HepG2 (cell line): ENCODE results near the gene PTAFR. TPM values are rescaled to one million over a fixed set of nuclear protein-coding genes. Genes with fewer than 3 reads are reported as not detected.

ENCODE experiments used
- ATAC-seq: fragments of 200-7000 bp; cut with Tn5 transposase; 3 replicates; pipeline ENCODE4 v1.9.1; 2020; ENCODE audit warnings: mild to moderate bottlenecking, moderate library complexity
- BruUV-seq: library from RNA; stranded (reverse); fragments of 400-500 nt; replicated peaks from 2 replicates; lab custom pipeline; 2021; lab: Mats Ljungman, UMichigan
- CTCF ChIA-PET: fragments of 300-600 bp; formaldehyde crosslinking; extraction: SDS; loops from one replicate; lab custom pipeline; 2021; ENCODE audit warnings: low total read pairs, inconsistent platforms, low intra/inter-chr PET ratio; lab: Yijun Ruan, JAX
- POLR2A ChIA-PET: fragments of 350-600 bp; sonication (Branson Sonifier 250); formaldehyde crosslinking; loops from one replicate; lab custom pipeline; 2020; ENCODE audit warnings: antibody characterized with exemption, inconsistent platforms; lab: Yijun Ruan, JAX
- DNase-seq: peaks from one replicate; pipeline ENCODE4 v3.0.0-alpha.2; 2015; ENCODE audit warnings: low spot score
- FAIRE-seq: peaks from 3 replicates; lab custom pipeline; 2011; peaks lifted over from hg19 to GRCh38; lab: Jason Lieb, UNC
- H2AFZ ChIP-seq: one replicate; pipeline ENCODE4 v1.6.1; 2011; ENCODE audit warnings: low read length, inconsistent platforms
- H3K27ac ChIP-seq: fragments of 300-600 bp; 3 replicates; pipeline ENCODE4 v1.8.0; 2011; ENCODE audit warnings: mixed run types, mild to moderate bottlenecking, mixed read lengths, low read length, inconsistent platforms; ENCODE audit not compliant: insufficient read depth; ENCODE audit errors: extremely low read length
- H3K27me3 ChIP-seq, 2 experiments: fragments of 200-600 bp in 1 of 2; 2 replicates in 1 of 2; 3 replicates in 1 of 2; pipeline versions ENCODE4 v1.6.0 to v1.8.0; 2011; ENCODE audit warnings: low read length in 2 of 2, mild to moderate bottlenecking in 2 of 2, moderate library complexity in 2 of 2, inconsistent platforms in 1 of 2; ENCODE audit not compliant: insufficient read depth in 2 of 2, control insufficient read depth in 1 of 2
- H3K36me3 ChIP-seq, 2 experiments: fragments of 200-600 bp in 1 of 2; replicated peaks in 1 of 2; 2 replicates in 1 of 2; 3 replicates in 1 of 2; pipeline versions ENCODE4 v1.5.1 to v1.8.0; 2011; ENCODE audit warnings: low read length in 2 of 2, inconsistent platforms in 1 of 2; ENCODE audit not compliant: insufficient read depth in 2 of 2, control insufficient read depth in 1 of 2
- H3K4me1 ChIP-seq: 2 replicates; pipeline ENCODE4 v1.5.1; 2012; ENCODE audit warnings: low read length, inconsistent platforms; ENCODE audit not compliant: insufficient read depth
- H3K4me2 ChIP-seq: 2 replicates; pipeline ENCODE4 v1.6.0; 2011; ENCODE audit warnings: low read depth, low read length, inconsistent platforms
- H3K4me3 ChIP-seq, 3 experiments: fragments of 200-600 bp in 1 of 3; sonication (generic), shearing (Covaris generic) in 1 of 3; replicated peaks in 1 of 3; 2 replicates each; pipeline ENCODE4 v1.5.1; 2011 to 2016; ENCODE audit warnings: low read length in 3 of 3, inconsistent platforms in 2 of 3, low read depth in 2 of 3, mild to moderate bottlenecking in 2 of 3, control low read depth in 1 of 3, mixed read lengths in 1 of 3; ENCODE audit not compliant: insufficient read depth in 1 of 3
- H3K79me2 ChIP-seq: one replicate; pipeline ENCODE4 v1.6.1; 2011; ENCODE audit warnings: low read length, inconsistent platforms; ENCODE audit not compliant: insufficient read depth
- H3K9ac ChIP-seq: 2 replicates; pipeline ENCODE4 v1.6.0; 2011; ENCODE audit warnings: mild to moderate bottlenecking, low read depth, low read length, inconsistent platforms; ENCODE audit not compliant: insufficient read depth
- H3K9me3 ChIP-seq: 2 replicates; pipeline ENCODE4 v1.5.1; 2012; ENCODE audit warnings: mild to moderate bottlenecking, low read length
- H4K20me1 ChIP-seq: 2 replicates; pipeline ENCODE4 v1.6.0; 2011; ENCODE audit warnings: inconsistent platforms, mild to moderate bottlenecking, low read length, moderate library complexity; ENCODE audit not compliant: insufficient read depth
- ARNT ChIP-seq: fragments of 450-650 bp; IDR thresholded peaks from 2 replicates; pipeline ENCODE4 v1.6.1; 2017
- NFKBIZ ChIP-seq: IDR thresholded peaks from 2 replicates; pipeline ENCODE4 v1.6.1; 2018; ENCODE audit warnings: missing genetic modification reagents, missing compliant biosample characterization
- REXO4 ChIP-seq: sonication (generic); formaldehyde crosslinking; IDR thresholded peaks from 2 replicates; pipeline ENCODE4 v1.8.0; 2022; ENCODE audit warnings: missing genetic modification reagents, mild to moderate bottlenecking, borderline replicate concordance
- SETDB1 ChIP-seq: sonication (generic); formaldehyde crosslinking; IDR thresholded peaks from 2 replicates; pipeline ENCODE4 v1.5.1; 2020; ENCODE audit warnings: missing genetic modification reagents, mild to moderate bottlenecking, borderline replicate concordance
- ZNF121 ChIP-seq: sonication (generic); formaldehyde crosslinking; IDR thresholded peaks from 2 replicates; pipeline ENCODE4 v1.5.0; 2020; ENCODE audit warnings: mild to moderate bottlenecking, missing genetic modification reagents
- ZNF205 ChIP-seq: IDR thresholded peaks from 2 replicates; pipeline ENCODE4 v1.6.1; 2018; ENCODE audit warnings: missing biosample characterization, missing genetic modification reagents
- ZNF572 ChIP-seq: sonication (generic); formaldehyde crosslinking; IDR thresholded peaks from 2 replicates; pipeline ENCODE4 v1.5.1; 2020; ENCODE audit warnings: mild to moderate bottlenecking, missing genetic modification reagents
- WGBS: methylation state at CpG from one replicate; pipeline ENCODE4 v1.1.6; 2017; ENCODE audit warnings: low lambda C conversion rate; 5-methylcytosine and 5-hydroxymethylcytosine counted together
- in situ Hi-C: cut with HindIII; loops from 2 replicates; pipeline ENCODE4 v1.10.0; 2017; ENCODE audit warnings: low pct_unique_long_range_greater_than_20kb; ENCODE audit not compliant: extremely low pct_ligation_motif_present
- intact Hi-C: fragments of 100-400 bp; cut with micrococcal nuclease; formaldehyde crosslinking; loops from one replicate; pipeline ENCODE4 v1.10.0; 2022; ENCODE audit not compliant: unreplicated experiment
- polyA plus RNA-seq, 8 experiments: library from polyadenylated mRNA; depleted of rRNA in 3 of 8; stranded (reverse) in 7 of 8; unstranded in 1 of 8; fragments of >200 nt; fragmentation: Illumina TruSeq in 4 of 8; extraction: Trizol in 4 of 8; gene quantifications; 2 replicates each; pipeline versions ENCODE4 v1.2.1 to v1.2.3, GENCODE V29; 2011 to 2016; ENCODE audit warnings: low read depth in 4 of 8, missing spikeins in 1 of 8, mixed read lengths in 1 of 8; ENCODE audit not compliant: insufficient read depth in 1 of 8
- total RNA-seq, 5 experiments: library from RNA; depleted of rRNA; stranded (reverse); fragments of >200 nt; fragmentation: Illumina TruSeq; extraction: Trizol; gene quantifications; 2 replicates each; pipeline ENCODE4 v1.2.3, GENCODE V29; 2016; ENCODE audit warnings: low read depth in 1 of 5

PTAFR gene
- total and polyA plus RNA-seq, 2 of the 13 experiments (the other 11 are each of a cell fraction or from before 2014, with no cell fraction given): 0.27 to 24.0 TPM

GRCh38 chr1:28155628-28156027, 20.9 kb downstream of the PTAFR start:
- no peak overlapping the region for H2AFZ ChIP-seq
- no TSS peak for BruUV-seq
- H3K27me3 ChIP-seq: no peaks in the 10 kb centered on the region
- H3K79me2 ChIP-seq: no peaks in the 10 kb centered on the region
- DNase-seq: no peak
- intact Hi-C loops: no loop called here
- in situ Hi-C loops: no loop called here
- no peak overlapping the region for H3K9ac ChIP-seq
- TF ChIP-seq ZNF121 (peak; percentile 79), SETDB1 (no peak)
- TF ChIP-seq, all 625 proteins: peak for 1
- POLR2A ChIA-PET: interaction anchor here (1.6 kb wide), 1 partner anchor 14 kb away, joined by 9 read pairs; no protein-coding TSS in a partner anchor
- H3K36me3 ChIP-seq: no peaks in the 10 kb centered on the region
- FAIRE-seq: no peak
- H4K20me1 ChIP-seq: no peaks in the 10 kb centered on the region
- H3K4me2 ChIP-seq: no peak overlapping the region
- peaks cover 42% of the 10 kb centered on the region for H3K4me1 ChIP-seq
- H3K9me3 ChIP-seq: no peaks in the 10 kb centered on the region
- 86% methylated on average over 4 of the region's 4 CpGs for WGBS
- CTCF ChIA-PET: no interaction called here
- H3K27ac ChIP-seq: no peak overlapping the region
- no peak overlapping the region for H3K4me3 ChIP-seq
- no peak for ATAC-seq

- no peak overlapping the region for H3K4me2 ChIP-seq
- WGBS: 11% methylated on average over 8 of the region's 9 CpGs
- CTCF ChIA-PET: no interaction called here
- DNase-seq: no peak
- H3K27ac ChIP-seq: no peak overlapping the region
- no peak for ATAC-seq
- intact Hi-C loops: no loop called here
- BruUV-seq: no TSS peak
- H3K4me3 ChIP-seq: no peak overlapping the region
- POLR2A ChIA-PET: interaction anchor here (1.0 to 1.6 kb wide), 2 partner anchors 16 to 66 kb away, joined by 4 to 9 read pairs; partner anchors contain the start of gene EYA3
- no peak overlapping the region for H2AFZ ChIP-seq
- no peaks in the 10 kb centered on the region for H3K9me3 ChIP-seq
- peaks cover 33% of the 10 kb centered on the region for H3K4me1 ChIP-seq
- no peak for FAIRE-seq
- H3K36me3 ChIP-seq: no peaks in the 10 kb centered on the region
- TF ChIP-seq ARNT (no peak), REXO4 (no peak), ZNF572 (CRISPR knock-in tag) (no peak), ZNF205 (peak; percentile 98), NFKBIZ (CRISPR knock-in tag) (no peak)
- no peaks in the 10 kb centered on the region for H3K27me3 ChIP-seq
- in situ Hi-C loops: no loop called here
- no peaks in the 10 kb centered on the region for H3K79me2 ChIP-seq
- H4K20me1 ChIP-seq: no peaks in the 10 kb centered on the region
- no peak overlapping the region for H3K9ac ChIP-seq
Measured at GRCh38 chr1:28154078-28154594, 22.4 kb downstream of the PTAFR start.
